Neural progenitor cell (in vitro differentiated cells): ENCODE results near the gene PDE6A. TPM values are rescaled to one million over a fixed set of nuclear protein-coding genes. Genes with fewer than 3 reads are reported as not detected.

Experiments used
- DNase-seq: peaks from one replicate; pipeline ENCODE4 v3.0.0-alpha.2; 2016; ENCODE audit warnings: low spot score
- H2AFZ ChIP-seq: fragments of 200-600 bp; sonication (generic); replicated peaks from 2 replicates; pipeline ENCODE4 v1.6.1; 2016; ENCODE audit warnings: antibody characterized with exemption
- H3F3A ChIP-seq: fragments of 200-600 bp; sonication (generic); 2 replicates; pipeline ENCODE4 v1.6.1; 2016; ENCODE audit warnings: antibody characterized with exemption, low read depth
- H3K27ac ChIP-seq: fragments of 200-600 bp; sonication (generic); 2 replicates; pipeline ENCODE4 v1.5.1; 2016; ENCODE audit warnings: mild to moderate bottlenecking
- H3K27me3 ChIP-seq: fragments of 200-600 bp; sonication (generic); 2 replicates; pipeline ENCODE4 v1.6.1; 2016; ENCODE audit warnings: mild to moderate bottlenecking, moderate library complexity
- H3K36me3 ChIP-seq: fragments of 200-600 bp; sonication (generic); 2 replicates; pipeline ENCODE4 v1.5.1; 2016
- H3K4me1 ChIP-seq: fragments of 200-600 bp; sonication (generic); 2 replicates; pipeline ENCODE4 v1.6.1; 2016; ENCODE audit warnings: mixed run types
- H3K4me2 ChIP-seq: fragments of 200-600 bp; sonication (generic); 2 replicates; pipeline ENCODE4 v1.6.1; 2016
- H3K4me3 ChIP-seq: fragments of 200-600 bp; sonication (generic); 2 replicates; pipeline ENCODE4 v1.5.1; 2016
- H3K79me2 ChIP-seq: fragments of 200-600 bp; sonication (generic); 2 replicates; pipeline ENCODE4 v1.6.1; 2016; ENCODE audit warnings: low read depth
- H3K9ac ChIP-seq: fragments of 200-600 bp; sonication (generic); 2 replicates; pipeline ENCODE4 v1.6.1; 2016
- H3K9me3 ChIP-seq: fragments of 200-600 bp; sonication (generic); 2 replicates; pipeline ENCODE4 v1.5.1; 2016; ENCODE audit warnings: low read depth
- H4K20me1 ChIP-seq: fragments of 200-600 bp; sonication (generic); 2 replicates; pipeline ENCODE4 v1.6.1; 2016; ENCODE audit warnings: low read depth
- H3K27ac Mint-ChIP-seq: 3 replicates; pipeline ENCODE4 v1.8.0; 2021; ENCODE audit warnings: mixed read lengths
- H3K27me3 Mint-ChIP-seq: 2 replicates; pipeline ENCODE4 v1.8.0; 2022; ENCODE audit warnings: low read depth, mild to moderate bottlenecking, inconsistent platforms, moderate library complexity, mixed read lengths; ENCODE audit not compliant: insufficient read depth
- H3K36me3 Mint-ChIP-seq: 3 replicates; pipeline ENCODE4 v1.8.0; 2021; ENCODE audit warnings: mixed read lengths
- H3K4me1 Mint-ChIP-seq: 3 replicates; pipeline ENCODE4 v1.8.0; 2021; ENCODE audit warnings: mixed read lengths
- H3K4me3 Mint-ChIP-seq: 3 replicates; pipeline ENCODE4 v1.8.0; 2021; ENCODE audit warnings: mild to moderate bottlenecking, moderate library complexity, mixed read lengths
- H3K9me3 Mint-ChIP-seq: 3 replicates; pipeline ENCODE4 v1.8.0; 2020; ENCODE audit warnings: mixed read lengths
- EZH2 ChIP-seq: fragments of 200-600 bp; sonication (generic); IDR thresholded peaks from 2 replicates; pipeline ENCODE4 v1.6.1; 2017; ENCODE audit warnings: antibody characterized with exemption, mild to moderate bottlenecking, moderate library complexity
- EZH2phosphoT487 ChIP-seq: fragments of 200-600 bp; sonication (generic); IDR thresholded peaks from 2 replicates; pipeline ENCODE4 v1.6.1; 2017; ENCODE audit warnings: antibody characterized with exemption
- total RNA-seq: library from RNA; depleted of rRNA; stranded (reverse); fragments of >200 nt; gene quantifications from 2 replicates; pipeline ENCODE4 v1.2.3, GENCODE V29; 2015; ENCODE audit warnings: low replicate concordance
- TF ChIP-seq, protein P1 (sequence below): fragments of 200-600 bp; sonication (generic); IDR thresholded peaks from 2 replicates; pipeline ENCODE4 v1.5.1; 2017; ENCODE audit warnings: antibody characterized with exemption, mild to moderate bottlenecking

PDE6A gene
- total RNA-seq, 1 donor from 2014 or later: not detected

DNA sequence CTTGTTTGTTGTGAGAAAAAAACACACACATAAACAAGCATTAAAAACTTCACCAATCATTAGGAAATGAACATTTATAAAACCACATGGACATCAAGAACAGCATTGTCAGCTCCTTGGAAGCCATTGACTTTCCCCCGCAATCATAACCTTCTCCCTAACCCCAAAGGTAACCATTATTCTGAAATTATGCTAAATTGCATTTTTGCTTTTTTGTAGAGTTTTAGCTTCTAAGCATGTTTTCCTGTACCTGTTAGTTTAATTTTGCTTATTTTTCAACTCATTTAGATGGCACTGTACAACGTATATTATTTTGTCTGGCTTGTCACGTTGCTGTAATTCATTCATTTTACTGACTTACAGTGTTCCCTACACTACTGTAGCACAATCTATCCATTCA is 36.8 kb downstream of the PDE6A start:
- no peaks in the 10 kb centered on the region for H3F3A ChIP-seq
- no peak overlapping the region for H2AFZ ChIP-seq
- Mint-ChIP-seq H3K27ac (no peak overlapping the region), H3K36me3 (no peaks in the 10 kb centered on the region), H3K4me1 (peaks cover 5% of the 10 kb centered on the region), H3K27me3 (no peaks in the 10 kb centered on the region), H3K4me3 (no peak overlapping the region), H3K9me3 (no peaks in the 10 kb centered on the region)
- H3K9me3 ChIP-seq: no peaks in the 10 kb centered on the region
- H3K79me2 ChIP-seq: no peaks in the 10 kb centered on the region
- H3K4me2 ChIP-seq: no peak overlapping the region
- no peak overlapping the region for H3K4me3 ChIP-seq
- no peak overlapping the region for H3K9ac ChIP-seq
- no peaks in the 10 kb centered on the region for H4K20me1 ChIP-seq
- H3K27ac ChIP-seq: no peak overlapping the region
- no peaks in the 10 kb centered on the region for H3K27me3 ChIP-seq
- TF ChIP-seq, protein P1, sequence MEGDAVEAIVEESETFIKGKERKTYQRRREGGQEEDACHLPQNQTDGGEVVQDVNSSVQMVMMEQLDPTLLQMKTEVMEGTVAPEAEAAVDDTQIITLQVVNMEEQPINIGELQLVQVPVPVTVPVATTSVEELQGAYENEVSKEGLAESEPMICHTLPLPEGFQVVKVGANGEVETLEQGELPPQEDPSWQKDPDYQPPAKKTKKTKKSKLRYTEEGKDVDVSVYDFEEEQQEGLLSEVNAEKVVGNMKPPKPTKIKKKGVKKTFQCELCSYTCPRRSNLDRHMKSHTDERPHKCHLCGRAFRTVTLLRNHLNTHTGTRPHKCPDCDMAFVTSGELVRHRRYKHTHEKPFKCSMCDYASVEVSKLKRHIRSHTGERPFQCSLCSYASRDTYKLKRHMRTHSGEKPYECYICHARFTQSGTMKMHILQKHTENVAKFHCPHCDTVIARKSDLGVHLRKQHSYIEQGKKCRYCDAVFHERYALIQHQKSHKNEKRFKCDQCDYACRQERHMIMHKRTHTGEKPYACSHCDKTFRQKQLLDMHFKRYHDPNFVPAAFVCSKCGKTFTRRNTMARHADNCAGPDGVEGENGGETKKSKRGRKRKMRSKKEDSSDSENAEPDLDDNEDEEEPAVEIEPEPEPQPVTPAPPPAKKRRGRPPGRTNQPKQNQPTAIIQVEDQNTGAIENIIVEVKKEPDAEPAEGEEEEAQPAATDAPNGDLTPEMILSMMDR: no peak
- TF ChIP-seq EZH2: no peak
- no peak for TF ChIP-seq EZH2phosphoT487
- no peaks in the 10 kb centered on the region for H3K36me3 ChIP-seq
- no peak for DNase-seq
- no peaks in the 10 kb centered on the region for H3K4me1 ChIP-seq

DNA sequence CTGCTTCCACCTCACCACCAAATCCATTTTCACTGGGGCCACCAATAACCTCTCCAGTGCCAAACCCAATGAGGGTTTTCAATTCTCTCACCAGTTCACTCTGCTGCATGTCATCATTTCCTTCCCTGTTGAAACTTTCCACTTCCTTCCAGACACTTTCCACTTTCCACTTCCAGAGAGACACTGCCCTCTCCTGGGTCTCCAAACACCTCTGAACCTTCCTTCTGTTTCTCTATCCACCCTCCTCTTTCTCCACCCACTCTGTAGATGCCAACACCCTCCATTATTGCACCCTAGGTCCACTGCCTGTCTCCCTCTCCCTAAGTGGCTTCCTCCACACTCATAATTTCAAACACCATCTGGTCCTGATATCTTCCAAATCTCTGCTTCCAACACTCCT is 39.6 kb downstream of the PDE6A start:
- DNase-seq: no peak
- H3K36me3 ChIP-seq: no peaks in the 10 kb centered on the region
- TF ChIP-seq, protein P1: no peak
- TF ChIP-seq EZH2phosphoT487 (no peak), EZH2 (no peak)
- no peaks in the 10 kb centered on the region for H3K4me1 ChIP-seq
- H3K27me3 ChIP-seq: no peaks in the 10 kb centered on the region
- no peaks in the 10 kb centered on the region for H3K9me3 Mint-ChIP-seq
- H2AFZ ChIP-seq: no peak overlapping the region
- no peak overlapping the region for H3K4me2 ChIP-seq
- H3K4me3 ChIP-seq: no peak overlapping the region
- H3K36me3 Mint-ChIP-seq: no peaks in the 10 kb centered on the region
- H3K9ac ChIP-seq: no peak overlapping the region
- H3K27ac Mint-ChIP-seq: no peak overlapping the region
- H3K79me2 ChIP-seq: no peaks in the 10 kb centered on the region
- no peak overlapping the region for H3K4me3 Mint-ChIP-seq
- H3K27me3 Mint-ChIP-seq: no peaks in the 10 kb centered on the region
- H3K4me1 Mint-ChIP-seq: peaks cover 3% of the 10 kb centered on the region
- no peaks in the 10 kb centered on the region for H3K9me3 ChIP-seq
- no peaks in the 10 kb centered on the region for H3F3A ChIP-seq
- H4K20me1 ChIP-seq: no peaks in the 10 kb centered on the region
- no peak overlapping the region for H3K27ac ChIP-seq

DNA sequence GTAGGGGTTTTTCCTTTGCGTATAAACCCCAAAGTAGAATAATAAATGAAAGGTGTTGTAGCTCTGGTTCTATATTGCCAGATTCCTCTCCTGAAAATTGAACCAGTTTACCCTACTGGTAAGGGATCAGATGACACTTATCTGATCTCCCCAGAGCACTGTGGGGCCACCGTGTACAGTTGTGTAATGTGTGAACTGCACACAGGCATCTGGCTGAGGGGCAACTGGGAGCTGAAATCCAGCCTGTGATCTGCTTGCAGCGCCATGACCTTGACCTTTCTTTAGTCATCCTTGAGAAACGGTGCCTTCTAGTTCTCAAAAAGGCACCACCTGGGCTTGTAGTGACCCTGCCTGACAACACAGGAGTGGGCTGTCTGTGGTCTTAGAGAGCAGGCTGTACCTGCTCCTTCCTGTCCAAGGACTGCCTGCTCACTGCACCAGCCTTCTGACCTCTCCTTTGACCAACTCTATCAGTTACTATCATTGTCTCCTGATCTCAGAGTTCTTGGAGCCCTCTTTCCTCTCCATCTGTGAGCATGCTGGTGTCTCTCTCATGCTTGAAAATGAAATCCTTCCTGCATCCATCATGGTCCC is 40.2 kb downstream of the PDE6A start:
- Histone ChIP-seq H3K9me3 (no peaks in the 10 kb centered on the region), H3K27me3 (no peaks in the 10 kb centered on the region), H3F3A (no peaks in the 10 kb centered on the region), H2AFZ (no peak overlapping the region), H3K9ac (no peak overlapping the region), H3K79me2 (no peaks in the 10 kb centered on the region), H3K27ac (no peak overlapping the region), H3K4me2 (no peak overlapping the region), H3K4me3 (no peak overlapping the region), H3K4me1 (no peaks in the 10 kb centered on the region), H3K36me3 (no peaks in the 10 kb centered on the region), H4K20me1 (no peaks in the 10 kb centered on the region)
- Mint-ChIP-seq H3K9me3 (no peaks in the 10 kb centered on the region), H3K27me3 (no peaks in the 10 kb centered on the region), H3K36me3 (no peaks in the 10 kb centered on the region), H3K27ac (no peak overlapping the region), H3K4me3 (no peak overlapping the region), H3K4me1 (peaks cover 3% of the 10 kb centered on the region)
- no peak for DNase-seq
- TF ChIP-seq EZH2phosphoT487 (no peak), EZH2 (no peak)
- TF ChIP-seq, protein P1: no peak
